HG03135 (cell line): Measurements from ENCODE around the gene GET4.
A peak's percentile ranks its signal among the peaks of the same experiment; 100 is the strongest.
"Not testable (repeated sequence)": the region's sequence is repeated elsewhere in the genome, so short reads cannot be mapped to it uniquely, and the experiment has no call there.

Source experiments
- ATAC-seq: cut with Tn5 transposase; IDR thresholded peaks from one replicate; pipeline ENCODE4 v1.9.1; 2021; ENCODE audit warnings: mild to moderate bottlenecking, moderate library complexity; ENCODE audit not compliant: unreplicated experiment

Gene GET4

GRCh38 chr7:868189-868486 is 8.2 kb upstream of the GET4 start:
- no peak for ATAC-seq

GRCh38 chr7:869348-869747 is 7.0 kb upstream of the GET4 start:
- ATAC-seq: no peak

DNA sequence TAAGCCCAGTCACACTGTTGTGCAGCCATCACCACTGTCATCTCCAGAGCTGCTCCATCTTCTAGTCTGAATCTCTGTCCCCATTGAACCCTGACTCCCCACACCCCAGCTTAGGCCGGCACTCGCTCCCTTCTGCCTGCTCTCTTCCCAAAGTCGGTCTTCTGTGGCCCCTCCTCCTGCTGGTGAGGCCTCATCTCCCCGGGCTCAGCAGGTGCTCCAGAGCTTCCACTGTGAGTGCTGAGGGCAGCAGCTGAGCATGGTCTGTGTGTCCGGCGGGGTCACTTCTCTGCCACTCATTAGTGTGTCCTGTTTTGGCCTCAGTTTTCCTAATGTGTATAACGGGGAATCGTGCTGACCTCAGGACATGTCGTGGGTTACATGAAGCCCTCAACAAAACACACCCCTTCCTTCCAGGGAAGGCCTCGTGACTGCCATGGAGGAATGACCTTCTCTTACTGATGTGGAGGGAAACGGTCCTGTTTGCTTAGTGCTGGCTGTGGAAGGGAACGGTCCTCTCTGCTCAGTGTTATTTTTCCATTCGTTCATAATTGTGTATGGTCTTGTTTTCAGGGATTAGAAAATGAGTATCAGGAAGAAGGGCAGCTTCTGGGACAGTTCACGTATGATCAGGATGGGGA is 4.3 kb upstream of the GET4 start:
- no peak for ATAC-seq

- ATAC-seq: not testable (repeated sequence)
Measured at GRCh38 chr7:872685-873084, 3.7 kb upstream of the GET4 start.

GRCh38 chr7:873367-874002 is 2.9 kb upstream of the GET4 start:
- no peak for ATAC-seq

- ATAC-seq: no peak
Measured at GRCh38 chr7:874031-874749, 2.2 kb upstream of the GET4 start.

GRCh38 chr7:875051-875450 is 1.3 kb upstream of the GET4 start:
- ATAC-seq: no peak

- no peak for ATAC-seq
Measured at GRCh38 chr7:875476-876076, 778 bp upstream of the GET4 start.

DNA sequence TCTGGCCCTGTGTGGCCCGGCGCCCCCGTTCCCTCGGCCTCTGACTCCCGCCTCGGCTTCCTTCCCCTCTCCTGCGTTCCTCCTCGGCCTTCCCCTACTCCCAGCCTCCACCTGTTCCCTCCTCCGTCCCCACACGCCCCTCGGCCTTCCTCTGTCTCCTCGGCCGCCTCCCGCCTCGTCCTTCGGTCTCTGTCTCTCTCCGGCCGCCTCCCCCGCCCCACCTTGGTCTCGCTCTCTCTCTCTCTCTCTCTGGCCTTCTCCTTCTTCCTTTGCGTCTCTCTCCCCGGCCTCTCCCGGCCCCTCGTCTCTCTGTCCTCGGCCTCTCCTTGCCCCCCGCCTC is 588 bp downstream of the GET4 start:
- ATAC-seq: peak; percentile 15

- no peak for ATAC-seq
Measured at GRCh38 chr7:877312-878232, 1.2 kb downstream of the GET4 start.

DNA sequence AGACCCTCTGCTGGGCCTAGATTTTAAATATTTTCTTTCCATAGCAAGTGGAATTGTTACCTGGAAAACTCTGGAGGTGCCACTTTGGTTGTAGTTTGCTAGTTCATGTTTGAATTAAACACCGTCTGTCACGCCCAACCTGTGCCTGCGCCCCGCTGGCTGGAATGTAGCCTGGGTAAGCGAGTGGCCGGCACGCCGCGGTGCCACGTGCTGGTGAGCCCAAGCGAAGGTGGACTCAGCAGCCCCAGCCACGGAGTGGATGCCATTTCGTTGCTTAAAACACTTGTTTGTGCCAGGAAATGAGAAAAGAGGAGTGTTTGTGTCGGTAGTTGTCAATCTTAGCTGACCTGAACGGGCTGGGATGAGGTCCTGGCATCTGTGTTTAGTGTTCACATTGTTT is 2.7 kb downstream of the GET4 start:
- no peak for ATAC-seq

DNA sequence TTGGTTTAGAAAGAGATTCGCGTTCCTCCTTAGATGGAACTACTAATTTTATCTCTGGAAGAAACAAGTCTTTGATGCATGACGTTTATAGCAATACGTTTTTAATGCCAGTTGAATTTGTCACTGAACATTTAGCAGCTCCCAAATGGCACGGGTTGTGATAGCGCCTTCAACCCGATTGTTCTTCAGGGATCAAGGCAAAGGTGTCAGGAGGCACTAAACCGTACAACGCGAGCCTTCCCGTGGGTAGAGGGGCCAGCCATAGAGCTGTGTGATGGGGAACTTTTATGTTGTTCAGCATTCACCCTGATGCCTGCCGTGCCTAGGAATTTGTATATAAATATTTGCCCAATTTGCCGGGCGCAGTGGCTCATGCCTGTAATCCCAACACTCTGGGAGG is 3.4 kb downstream of the GET4 start:
- no peak for ATAC-seq

DNA sequence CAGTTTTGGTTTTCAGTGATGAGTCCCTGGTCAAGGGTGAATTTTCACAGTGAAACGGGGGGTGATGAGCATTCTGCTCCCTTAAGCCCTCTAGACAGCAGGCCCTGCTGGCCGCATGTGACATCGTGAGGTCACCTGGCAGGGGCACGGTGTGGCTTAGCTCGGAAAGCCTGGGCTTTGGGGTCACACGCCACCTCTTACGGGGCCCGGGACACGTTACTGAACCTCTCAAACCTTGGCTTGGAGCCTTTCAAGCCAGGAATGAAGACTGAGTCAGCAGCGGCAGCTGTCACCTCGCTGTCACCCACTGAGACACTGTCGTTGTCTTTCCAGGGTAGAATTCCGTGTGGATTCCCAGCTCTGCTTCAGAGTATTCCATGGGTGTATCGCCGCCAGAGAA is 4.1 kb downstream of the GET4 start:
- ATAC-seq: no peak

GRCh38 chr7:881441-882234 is 5.3 kb downstream of the GET4 start:
- no peak for ATAC-seq

DNA sequence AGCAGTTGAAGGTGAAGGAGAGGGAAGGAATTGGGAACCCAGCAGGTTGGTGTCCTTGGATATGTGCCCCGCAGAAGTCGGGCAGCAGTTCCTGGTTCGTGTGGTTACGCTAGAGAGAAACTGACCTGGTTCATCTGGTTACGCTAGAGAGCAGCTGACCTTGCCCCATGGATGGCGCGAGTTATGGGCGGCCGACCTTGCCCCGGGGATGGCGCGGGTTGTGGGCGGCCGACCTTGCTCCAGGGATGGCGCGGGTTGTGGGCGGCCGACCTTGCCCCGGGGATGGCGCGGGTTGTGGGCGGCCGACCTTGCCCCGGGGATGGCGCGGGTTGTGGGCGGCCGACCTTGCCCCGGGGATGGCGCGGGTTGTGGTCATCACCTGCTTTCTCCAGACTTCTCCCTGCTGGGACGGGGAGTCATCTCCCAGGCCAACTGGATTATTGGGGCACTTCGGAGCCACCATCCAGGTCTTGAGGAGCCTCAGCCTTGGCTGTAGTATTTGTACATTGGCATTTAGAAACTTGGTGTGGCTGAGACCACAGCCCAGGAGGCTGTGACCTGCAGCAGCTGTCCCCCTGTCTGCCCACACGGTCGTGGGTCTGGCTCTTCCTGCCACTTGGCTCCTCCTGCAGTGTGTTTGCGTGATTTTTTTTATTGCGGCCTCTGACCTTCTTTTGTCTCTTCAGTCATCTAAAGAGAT is 6.1 kb downstream of the GET4 start:
- ATAC-seq: no peak

GRCh38 chr7:883055-884021 is 7.0 kb downstream of the GET4 start:
- no peak for ATAC-seq

GRCh38 chr7:884191-885003 is 8.0 kb downstream of the GET4 start:
- no peak for ATAC-seq
